Measurements from ENCODE around the gene ZNF385B. TPM values are rescaled to one million over a fixed set of nuclear protein-coding genes. Genes with fewer than 3 reads are reported as not detected.

Gene ZNF385B
- total RNA-seq, 1 experiment from 2014 or later = 9.3 TPM

- H3K27me3 ChIP-seq (ENCODE audit: insufficient read depth, low read length) = no peaks in the 10 kb centered on the region
- no peak overlapping the region for H3K4me3 ChIP-seq (replicated peaks in 1 of 2; ENCODE audit: low read depth in 1 of 2, low read length in 2 of 2)
- POLR2A ChIA-PET = no interaction called here
- H3K36me3 ChIP-seq (ENCODE audit: control insufficient read depth in 1 of 2, insufficient read depth in 2 of 2, low read length in 2 of 2) = no peaks in the 10 kb centered on the region; a peak in 1 of 4 replicates
- no peaks in the 10 kb centered on the region for H4K20me1 ChIP-seq (ENCODE audit: insufficient read depth)
- no peak overlapping the region for H3K27ac ChIP-seq (ENCODE audit: low read depth, low read length)
- no peaks in the 10 kb centered on the region for H3K9me2 ChIP-seq (ENCODE audit: insufficient read depth)
- RAD21 ChIA-PET (ENCODE audit: low non-redundant PET in 1 of 2, low total read pairs in 2 of 2, uncharacterized antibody in 2 of 2, unreplicated experiment in 2 of 2) = no interaction called here
- no TSS peak for BruUV-seq (replicated peaks)
- H3K4me2 ChIP-seq (ENCODE audit: low read length) = no peak overlapping the region
- H3K9ac ChIP-seq (ENCODE audit: low read length) = no peak overlapping the region
- CTCF ChIA-PET = no interaction called here
- no peaks in the 10 kb centered on the region for H3K4me1 ChIP-seq (ENCODE audit: control insufficient read depth in 1 of 2, insufficient read depth in 2 of 2, low read length in 2 of 2)
- DNase-seq (ENCODE audit: low read depth, low spot score) (no peak), ATAC-seq (no peak)
- no peaks in the 10 kb centered on the region for H3K9me3 ChIP-seq (ENCODE audit: control insufficient read depth in 1 of 2, insufficient read depth in 1 of 2, low read depth in 1 of 2, low read length in 2 of 2)
- no peak for TF ChIP-seq EGR1 (IDR thresholded peaks at IDR 0.05; ENCODE audit: low read depth)
- TF ChIP-seq SIN3A (IDR thresholded peaks at IDR 0.05; ENCODE audit: low read depth) = no peak
- no peak for TF ChIP-seq JUND (IDR thresholded peaks at IDR 0.05)
- TF ChIP-seq POLR2AphosphoS5 (IDR thresholded peaks at IDR 0.05; ENCODE audit: low read depth, low read length) = no peak
- no peak for TF ChIP-seq ATF3 (IDR thresholded peaks at IDR 0.05)
- no peak for TF ChIP-seq CTCF (IDR thresholded peaks at IDR 0.05 in 2 of 3, conservative IDR thresholded peaks at IDR 0.05 in 1 of 3; ENCODE audit: borderline replicate concordance in 1 of 3, insufficient read depth in 1 of 3, low read depth in 2 of 3, low read length in 2 of 3)
- TF ChIP-seq YY1 (IDR thresholded peaks at IDR 0.05; ENCODE audit: extremely low read depth, insufficient replicate concordance, low read depth, low read length) = no peak
- no peak for TF ChIP-seq EZH2phosphoT487 (IDR thresholded peaks at IDR 0.05; ENCODE audit: borderline replicate concordance)
- no peak for TF ChIP-seq SRF (IDR thresholded peaks at IDR 0.05; ENCODE audit: low read depth)
- TF ChIP-seq CBX3 (IDR thresholded peaks at IDR 0.05; ENCODE audit: low read depth) = no peak
- TF ChIP-seq ZBTB33 (IDR thresholded peaks at IDR 0.05; ENCODE audit: extremely low read depth, insufficient replicate concordance, low read length) = no peak
- TF ChIP-seq FOSL1 (IDR thresholded peaks at IDR 0.05; ENCODE audit: low read depth) = no peak
- no peak for TF ChIP-seq POLR2A (IDR thresholded peaks at IDR 0.05; ENCODE audit: borderline replicate concordance, extremely low read depth, insufficient read depth, insufficient read length)
- H2AFZ ChIP-seq (ENCODE audit: low read depth, low read length, poor library complexity, severe bottlenecking) = no peak overlapping the region
- no peaks in the 10 kb centered on the region for H3K79me2 ChIP-seq (ENCODE audit: insufficient read depth, low read length)
- intact Hi-C loops (cut with micrococcal nuclease) = no loop called here
Measured at GRCh38 chr2:179539124-179539511, 322.3 kb downstream of the ZNF385B start.

Measured in HCT116 (cell line).